Measurements from ENCODE around the gene SREK1IP1.

The SREK1IP1 gene

GRCh38 chr5:64771736-64772135 lies 3.2 kb upstream of the SREK1IP1 start:
- Histone ChIP-seq H4K5ac (ENCODE audit: low read length) (no peak overlapping the region), H2BK15ac (replicated peaks; ENCODE audit: low read depth) (no peak overlapping the region), H3K4me1 (ENCODE audit: control insufficient read depth, low read depth, low read length) (peaks cover 7% of the 10 kb centered on the region), H2AK5ac (ENCODE audit: low read length) (no peak overlapping the region), H3K18ac (ENCODE audit: low read length) (no peak overlapping the region), H2BK120ac (ENCODE audit: low read depth, low read length) (no peak overlapping the region), H3K36me3 (ENCODE audit: control insufficient read depth, insufficient read depth, low read length) (no peaks in the 10 kb centered on the region), H3K27ac (ENCODE audit: low read depth, low read length) (no peak overlapping the region), H3K79me2 (ENCODE audit: control insufficient read depth, insufficient read depth, low read length) (peaks cover 44% of the 10 kb centered on the region), H3K23ac (ENCODE audit: low read length) (no peak overlapping the region), H3K27me3 (ENCODE audit: insufficient read depth, low read length, poor library complexity) (no peaks in the 10 kb centered on the region), H3K4me3 (ENCODE audit: low read length) (no peak overlapping the region), H3K79me1 (ENCODE audit: low read length) (peaks cover 13% of the 10 kb centered on the region), H3K4me2 (ENCODE audit: low read length) (no peak overlapping the region), H3K56ac (ENCODE audit: low read length) (no peak overlapping the region), H4K8ac (ENCODE audit: low read depth, low read length) (no peak overlapping the region), H2BK5ac (ENCODE audit: low read length) (no peak overlapping the region), H3K9ac (ENCODE audit: low read length) (no peak overlapping the region), H3K4ac (ENCODE audit: low read depth, low read length) (no peak overlapping the region)
- WGBS (ENCODE audit: extremely low coverage, insufficient coverage, low lambda C conversion rate) = no CpG with 5 or more reads among the region's 4 CpGs
- DNase-seq = no peak

- Histone ChIP-seq H3K56ac (ENCODE audit: low read length) (peak overlapping the region; percentile 99), H3K23ac (ENCODE audit: low read length) (no peak overlapping the region), H2AK5ac (ENCODE audit: low read length) (no peak overlapping the region), H2BK15ac (replicated peaks; ENCODE audit: low read depth) (no peak overlapping the region), H3K4me2 (ENCODE audit: low read length) (peak overlapping the region; percentile 53), H3K9ac (ENCODE audit: low read length) (peak overlapping the region; percentile 99), H3K79me1 (ENCODE audit: low read length) (peaks cover 21% of the 10 kb centered on the region), H3K4ac (ENCODE audit: low read depth, low read length) (no peak overlapping the region), H3K27ac (ENCODE audit: low read depth, low read length) (no peak overlapping the region), H3K4me1 (ENCODE audit: control insufficient read depth, low read depth, low read length) (peaks cover 16% of the 10 kb centered on the region), H3K18ac (ENCODE audit: low read length) (no peak overlapping the region), H3K4me3 (ENCODE audit: low read length) (peak overlapping the region; percentile 99), H4K5ac (ENCODE audit: low read length) (no peak overlapping the region), H2BK5ac (ENCODE audit: low read length) (peak overlapping the region; percentile 67), H2BK120ac (ENCODE audit: low read depth, low read length) (no peak overlapping the region), H3K36me3 (ENCODE audit: control insufficient read depth, insufficient read depth, low read length) (no peaks in the 10 kb centered on the region), H3K27me3 (ENCODE audit: insufficient read depth, low read length, poor library complexity) (no peaks in the 10 kb centered on the region), H3K79me2 (ENCODE audit: control insufficient read depth, insufficient read depth, low read length) (peaks cover 59% of the 10 kb centered on the region), H4K8ac (ENCODE audit: low read depth, low read length) (no peak overlapping the region)
- DNase-seq = no peak
Observed at GRCh38 chr5:64769855-64770254, 1.4 kb upstream of the SREK1IP1 start.

GRCh38 chr5:64767959-64768357 lies 533 bp downstream of the SREK1IP1 start:
- Histone ChIP-seq H3K36me3 (ENCODE audit: control insufficient read depth, insufficient read depth, low read length) (no peaks in the 10 kb centered on the region), H2AK5ac (ENCODE audit: low read length) (peak overlapping the region; percentile 60), H2BK120ac (ENCODE audit: low read depth, low read length) (peak overlapping the region; percentile 29), H3K23ac (ENCODE audit: low read length) (no peak overlapping the region), H4K8ac (ENCODE audit: low read depth, low read length) (no peak overlapping the region), H2BK5ac (ENCODE audit: low read length) (peak overlapping the region; percentile 95), H3K4me2 (ENCODE audit: low read length) (peak overlapping the region; percentile 86), H3K4ac (ENCODE audit: low read depth, low read length) (peak overlapping the region; percentile 49), H3K79me1 (ENCODE audit: low read length) (peaks cover 23% of the 10 kb centered on the region), H3K4me3 (ENCODE audit: low read length) (peak overlapping the region; percentile 99), H2BK15ac (replicated peaks; ENCODE audit: low read depth) (no peak overlapping the region), H3K9ac (ENCODE audit: low read length) (peak overlapping the region; percentile 99), H4K5ac (ENCODE audit: low read length) (no peak overlapping the region), H3K4me1 (ENCODE audit: control insufficient read depth, low read depth, low read length) (peaks cover 19% of the 10 kb centered on the region), H3K27ac (ENCODE audit: low read depth, low read length) (peak overlapping the region; percentile 95), H3K27me3 (ENCODE audit: insufficient read depth, low read length, poor library complexity) (no peaks in the 10 kb centered on the region), H3K18ac (ENCODE audit: low read length) (peak overlapping the region; percentile 92), H3K79me2 (ENCODE audit: control insufficient read depth, insufficient read depth, low read length) (peaks cover 68% of the 10 kb centered on the region), H3K56ac (ENCODE audit: low read length) (peak overlapping the region; percentile 99)
- no CpG with 5 or more reads among the region's 10 CpGs for WGBS (ENCODE audit: extremely low coverage, insufficient coverage, low lambda C conversion rate)
- DNase-seq = no peak

GRCh38 chr5:64766941-64767340 lies 1.6 kb downstream of the SREK1IP1 start:
- H3K36me3 ChIP-seq (ENCODE audit: control insufficient read depth, insufficient read depth, low read length) = no peaks in the 10 kb centered on the region
- peak overlapping the region; percentile 36 for H3K4ac ChIP-seq (ENCODE audit: low read depth, low read length)
- no peak overlapping the region for H4K8ac ChIP-seq (ENCODE audit: low read depth, low read length)
- H2BK5ac ChIP-seq (ENCODE audit: low read length) = no peak overlapping the region
- no peak overlapping the region for H2BK120ac ChIP-seq (ENCODE audit: low read depth, low read length)
- peak overlapping the region; percentile 0 for H3K23ac ChIP-seq (ENCODE audit: low read length)
- peak overlapping the region; percentile 79 for H3K56ac ChIP-seq (ENCODE audit: low read length)
- H3K4me1 ChIP-seq (ENCODE audit: control insufficient read depth, low read depth, low read length) = peaks cover 19% of the 10 kb centered on the region
- peak overlapping the region; percentile 80 for H3K18ac ChIP-seq (ENCODE audit: low read length)
- H2AK5ac ChIP-seq (ENCODE audit: low read length) = peak overlapping the region; percentile 1
- no peak for DNase-seq
- H4K5ac ChIP-seq (ENCODE audit: low read length) = peak overlapping the region; percentile 1
- H3K79me1 ChIP-seq (ENCODE audit: low read length) = peaks cover 23% of the 10 kb centered on the region
- H3K79me2 ChIP-seq (ENCODE audit: control insufficient read depth, insufficient read depth, low read length) = peaks cover 65% of the 10 kb centered on the region
- H3K27ac ChIP-seq (ENCODE audit: low read depth, low read length) = no peak overlapping the region
- H3K27me3 ChIP-seq (ENCODE audit: insufficient read depth, low read length, poor library complexity) = no peaks in the 10 kb centered on the region
- H2BK15ac ChIP-seq (replicated peaks; ENCODE audit: low read depth) = no peak overlapping the region
- peak overlapping the region; percentile 99 for H3K4me3 ChIP-seq (ENCODE audit: low read length)
- peak overlapping the region; percentile 86 for H3K4me2 ChIP-seq (ENCODE audit: low read length)
- 100% methylated on average over 2 of the region's 2 CpGs for WGBS (ENCODE audit: extremely low coverage, insufficient coverage, low lambda C conversion rate)
- H3K9ac ChIP-seq (ENCODE audit: low read length) = peak overlapping the region; percentile 99

- Histone ChIP-seq H3K9ac (ENCODE audit: low read length) (peak overlapping the region; percentile 42), H3K79me1 (ENCODE audit: low read length) (peaks cover 20% of the 10 kb centered on the region), H3K23ac (ENCODE audit: low read length) (no peak overlapping the region), H2AK5ac (ENCODE audit: low read length) (no peak overlapping the region), H3K27me3 (ENCODE audit: insufficient read depth, low read length, poor library complexity) (no peaks in the 10 kb centered on the region), H2BK15ac (replicated peaks; ENCODE audit: low read depth) (no peak overlapping the region), H3K27ac (ENCODE audit: low read depth, low read length) (no peak overlapping the region), H3K4me3 (ENCODE audit: low read length) (no peak overlapping the region), H2BK120ac (ENCODE audit: low read depth, low read length) (no peak overlapping the region), H3K79me2 (ENCODE audit: control insufficient read depth, insufficient read depth, low read length) (peaks cover 61% of the 10 kb centered on the region), H3K4me2 (ENCODE audit: low read length) (peak overlapping the region; percentile 25), H3K56ac (ENCODE audit: low read length) (peak overlapping the region; percentile 61), H3K18ac (ENCODE audit: low read length) (no peak overlapping the region), H3K4ac (ENCODE audit: low read depth, low read length) (no peak overlapping the region), H4K8ac (ENCODE audit: low read depth, low read length) (no peak overlapping the region), H3K4me1 (ENCODE audit: control insufficient read depth, low read depth, low read length) (peaks cover 17% of the 10 kb centered on the region), H2BK5ac (ENCODE audit: low read length) (no peak overlapping the region), H4K5ac (ENCODE audit: low read length) (no peak overlapping the region), H3K36me3 (ENCODE audit: control insufficient read depth, insufficient read depth, low read length) (no peaks in the 10 kb centered on the region)
- WGBS (ENCODE audit: extremely low coverage, insufficient coverage, low lambda C conversion rate) = no CpG with 5 or more reads among the region's 2 CpGs
- peak; percentile 55 for DNase-seq
Observed at GRCh38 chr5:64765804-64766504, 2.5 kb downstream of the SREK1IP1 start.

Measured in mesendoderm (in vitro differentiated cells).